ENCODE results near the gene E2F7. TPM values are rescaled to one million over a fixed set of nuclear protein-coding genes. Genes with fewer than 3 reads are reported as not detected.

Gene E2F7
- total RNA-seq, 2 experiments from 2014 or later: 5.8 to 6.0 TPM

GRCh38 chr12:77060136-77060882 is 5.1 kb downstream of the E2F7 start:
- Mint-ChIP-seq H3K9me3 (no peaks in the 10 kb centered on the region), H3K36me3 (peaks cover 19% of the 10 kb centered on the region), H3K27ac (no peak overlapping the region), H3K4me3 (no peak overlapping the region), H3K4me1 (ENCODE audit: low read depth) (peaks cover 6% of the 10 kb centered on the region), H3K27me3 (peaks cover 16% of the 10 kb centered on the region)
- DNase-seq: no peak
- intact Hi-C loops (cut with micrococcal nuclease): loop anchor here (10.0 kb wide), 2 partner anchors 264 to 976 kb away; partner anchors contain the start of gene NAP1L1
- ChIA-PET POLR2A (no interaction called here), CTCF (interaction anchor here (0.6 to 1.7 kb wide), 4 partner anchors 10 to 515 kb away, joined by 3 to 8 read pairs (median 5); no protein-coding TSS in a partner anchor)

- POLR2A ChIA-PET: no interaction called here
- peaks cover 20% of the 10 kb centered on the region for H3K36me3 Mint-ChIP-seq
- CTCF ChIA-PET: interaction anchor here (1.3 kb wide), 1 partner anchor 9 kb away, joined by 8 read pairs; no protein-coding TSS in a partner anchor
Measured at GRCh38 chr12:77058740-77059139, 6.6 kb downstream of the E2F7 start.

GRCh38 chr12:77054851-77055250 is 10.5 kb downstream of the E2F7 start:
- Mint-ChIP-seq H3K4me3 (no peak overlapping the region), H3K27me3 (no peaks in the 10 kb centered on the region), H3K36me3 (peaks cover 7% of the 10 kb centered on the region), H3K27ac (no peak overlapping the region), H3K9me3 (no peaks in the 10 kb centered on the region), H3K4me1 (ENCODE audit: low read depth) (peaks cover 2% of the 10 kb centered on the region)
- POLR2A ChIA-PET: no interaction called here
- CTCF ChIA-PET: no interaction called here
- intact Hi-C loops (cut with micrococcal nuclease): no loop called here
- no peak for DNase-seq

More at GRCh38 chr12:77058740-77059139, 6.6 kb downstream of the E2F7 start:
- intact Hi-C loops (cut with micrococcal nuclease): no loop called here
- peaks cover 2% of the 10 kb centered on the region for H3K4me1 Mint-ChIP-seq (ENCODE audit: low read depth)
- no peak for DNase-seq
- H3K4me3 Mint-ChIP-seq: no peak overlapping the region
- no peaks in the 10 kb centered on the region for H3K9me3 Mint-ChIP-seq
- no peak overlapping the region for H3K27ac Mint-ChIP-seq
- peaks cover 11% of the 10 kb centered on the region for H3K27me3 Mint-ChIP-seq

- POLR2A ChIA-PET: no interaction called here
- DNase-seq: no peak
- Mint-ChIP-seq H3K27ac (no peak overlapping the region), H3K4me1 (ENCODE audit: low read depth) (peaks cover 2% of the 10 kb centered on the region), H3K36me3 (peaks cover 7% of the 10 kb centered on the region), H3K4me3 (no peak overlapping the region), H3K27me3 (no peaks in the 10 kb centered on the region), H3K9me3 (no peaks in the 10 kb centered on the region)
- intact Hi-C loops (cut with micrococcal nuclease): no loop called here
- CTCF ChIA-PET: no interaction called here
Measured at GRCh38 chr12:77053259-77053658, 12.1 kb downstream of the E2F7 start.

GRCh38 chr12:77049767-77050353 is 15.5 kb downstream of the E2F7 start:
- intact Hi-C loops (cut with micrococcal nuclease): loop anchor here (1.0 kb wide), 1 partner anchor 875 kb away; no protein-coding TSS in a partner anchor
- Mint-ChIP-seq H3K36me3 (peaks cover 9% of the 10 kb centered on the region), H3K27ac (no peak overlapping the region), H3K9me3 (no peaks in the 10 kb centered on the region), H3K4me1 (ENCODE audit: low read depth) (peaks cover 2% of the 10 kb centered on the region), H3K27me3 (no peaks in the 10 kb centered on the region), H3K4me3 (no peak overlapping the region)
- no peak for DNase-seq
- CTCF ChIA-PET: interaction anchor here (0.6 to 1.5 kb wide), 11 partner anchors 9 to 876 kb away, joined by 3 to 8 read pairs (median 4); partner anchors contain the start of gene E2F7
- POLR2A ChIA-PET: no interaction called here

- intact Hi-C loops (cut with micrococcal nuclease): no loop called here
- DNase-seq: no peak
- H3K27me3 Mint-ChIP-seq: no peaks in the 10 kb centered on the region
- ChIA-PET CTCF (interaction anchor here (0.6 to 1.3 kb wide), 3 partner anchors 14 to 878 kb away, joined by 3 to 4 read pairs (median 4); no protein-coding TSS in a partner anchor), POLR2A (no interaction called here)
- H3K4me1 Mint-ChIP-seq (ENCODE audit: low read depth): peaks cover 2% of the 10 kb centered on the region
- peaks cover 5% of the 10 kb centered on the region for H3K36me3 Mint-ChIP-seq
- H3K9me3 Mint-ChIP-seq: no peaks in the 10 kb centered on the region
- no peak overlapping the region for H3K27ac Mint-ChIP-seq
- H3K4me3 Mint-ChIP-seq: no peak overlapping the region
Measured at GRCh38 chr12:77047341-77048109, 17.8 kb downstream of the E2F7 start.

GRCh38 chr12:77046468-77046867 is 18.9 kb downstream of the E2F7 start:
- Mint-ChIP-seq H3K27me3 (no peaks in the 10 kb centered on the region), H3K4me3 (no peak overlapping the region), H3K36me3 (peaks cover 5% of the 10 kb centered on the region), H3K9me3 (no peaks in the 10 kb centered on the region), H3K4me1 (ENCODE audit: low read depth) (peaks cover 2% of the 10 kb centered on the region), H3K27ac (no peak overlapping the region)
- intact Hi-C loops (cut with micrococcal nuclease): no loop called here
- ChIA-PET CTCF (interaction anchor here (1.0 kb wide), 1 partner anchor 36 kb away, joined by 4 read pairs; no protein-coding TSS in a partner anchor), POLR2A (no interaction called here)
- no peak for DNase-seq

- Mint-ChIP-seq H3K27me3 (no peaks in the 10 kb centered on the region), H3K36me3 (peaks cover 8% of the 10 kb centered on the region), H3K9me3 (no peaks in the 10 kb centered on the region), H3K4me1 (ENCODE audit: low read depth) (no peaks in the 10 kb centered on the region), H3K27ac (no peak overlapping the region), H3K4me3 (no peak overlapping the region)
- intact Hi-C loops (cut with micrococcal nuclease): no loop called here
- ChIA-PET POLR2A (no interaction called here), CTCF (no interaction called here)
- no peak for DNase-seq
Measured at GRCh38 chr12:77045183-77045582, 20.2 kb downstream of the E2F7 start.

GRCh38 chr12:77044721-77045120 is 20.6 kb downstream of the E2F7 start:
- Mint-ChIP-seq H3K4me3 (no peak overlapping the region), H3K4me1 (ENCODE audit: low read depth) (no peaks in the 10 kb centered on the region), H3K36me3 (peaks cover 8% of the 10 kb centered on the region), H3K27ac (no peak overlapping the region), H3K27me3 (no peaks in the 10 kb centered on the region), H3K9me3 (no peaks in the 10 kb centered on the region)
- no peak for DNase-seq
- POLR2A ChIA-PET: no interaction called here
- intact Hi-C loops (cut with micrococcal nuclease): no loop called here
- CTCF ChIA-PET: no interaction called here

- Mint-ChIP-seq H3K27me3 (no peaks in the 10 kb centered on the region), H3K4me3 (no peak overlapping the region), H3K36me3 (peaks cover 11% of the 10 kb centered on the region), H3K4me1 (ENCODE audit: low read depth) (no peaks in the 10 kb centered on the region), H3K9me3 (peaks cover 10% of the 10 kb centered on the region), H3K27ac (no peak overlapping the region)
- POLR2A ChIA-PET: no interaction called here
- intact Hi-C loops (cut with micrococcal nuclease): no loop called here
- no peak for DNase-seq
- CTCF ChIA-PET: no interaction called here
Measured at GRCh38 chr12:77042833-77043232, 22.5 kb downstream of the E2F7 start.

GRCh38 chr12:77040231-77040630 is 25.1 kb downstream of the E2F7 start:
- peaks cover 12% of the 10 kb centered on the region for H3K36me3 Mint-ChIP-seq
- H3K4me3 Mint-ChIP-seq: no peak overlapping the region
- peaks cover 16% of the 10 kb centered on the region for H3K9me3 Mint-ChIP-seq
- H3K27ac Mint-ChIP-seq: no peak overlapping the region
- CTCF ChIA-PET: interaction anchor here (1.0 kb wide), 1 partner anchor 9 kb away, joined by 3 read pairs; no protein-coding TSS in a partner anchor
- no peaks in the 10 kb centered on the region for H3K4me1 Mint-ChIP-seq (ENCODE audit: low read depth)
- no peak for DNase-seq
- POLR2A ChIA-PET: no interaction called here
- intact Hi-C loops (cut with micrococcal nuclease): no loop called here
- H3K27me3 Mint-ChIP-seq: no peaks in the 10 kb centered on the region

- no peak overlapping the region for H3K27ac Mint-ChIP-seq
- H3K4me3 Mint-ChIP-seq: no peak overlapping the region
- ChIA-PET CTCF (interaction anchor here (1.7 kb wide), 1 partner anchor 14 kb away, joined by 6 read pairs; no protein-coding TSS in a partner anchor), POLR2A (no interaction called here)
- H3K27me3 Mint-ChIP-seq: no peaks in the 10 kb centered on the region
- H3K9me3 Mint-ChIP-seq: peaks cover 16% of the 10 kb centered on the region
- intact Hi-C loops (cut with micrococcal nuclease): no loop called here
- H3K36me3 Mint-ChIP-seq: peaks cover 18% of the 10 kb centered on the region
- no peak for DNase-seq
- peaks cover 7% of the 10 kb centered on the region for H3K4me1 Mint-ChIP-seq (ENCODE audit: low read depth)
Measured at GRCh38 chr12:77035226-77035625, 30.1 kb downstream of the E2F7 start.
